Measurements from ENCODE around the gene TMPRSS13.

Gene TMPRSS13

DNA sequence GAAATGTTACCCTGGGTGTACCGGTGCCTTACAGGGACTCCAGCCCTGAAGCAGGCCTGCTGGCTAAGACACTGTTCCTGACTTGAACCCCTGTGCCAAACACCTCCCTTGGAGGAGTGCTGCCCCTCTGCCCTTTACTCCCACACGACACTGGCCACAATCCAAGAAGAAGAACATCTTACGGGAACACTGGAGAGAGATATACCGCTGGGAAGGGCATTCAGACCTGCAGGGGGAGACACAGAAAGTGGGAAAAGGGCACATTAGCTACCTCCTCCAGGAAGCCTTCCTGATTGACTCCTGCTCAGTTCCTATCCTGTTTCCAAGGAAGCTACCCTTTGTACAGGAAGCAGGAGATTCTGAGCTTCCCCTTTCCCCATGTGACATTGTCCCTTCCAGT, 18.7 kb downstream of the TMPRSS13 start:
- no peak for DNase-seq

DNA sequence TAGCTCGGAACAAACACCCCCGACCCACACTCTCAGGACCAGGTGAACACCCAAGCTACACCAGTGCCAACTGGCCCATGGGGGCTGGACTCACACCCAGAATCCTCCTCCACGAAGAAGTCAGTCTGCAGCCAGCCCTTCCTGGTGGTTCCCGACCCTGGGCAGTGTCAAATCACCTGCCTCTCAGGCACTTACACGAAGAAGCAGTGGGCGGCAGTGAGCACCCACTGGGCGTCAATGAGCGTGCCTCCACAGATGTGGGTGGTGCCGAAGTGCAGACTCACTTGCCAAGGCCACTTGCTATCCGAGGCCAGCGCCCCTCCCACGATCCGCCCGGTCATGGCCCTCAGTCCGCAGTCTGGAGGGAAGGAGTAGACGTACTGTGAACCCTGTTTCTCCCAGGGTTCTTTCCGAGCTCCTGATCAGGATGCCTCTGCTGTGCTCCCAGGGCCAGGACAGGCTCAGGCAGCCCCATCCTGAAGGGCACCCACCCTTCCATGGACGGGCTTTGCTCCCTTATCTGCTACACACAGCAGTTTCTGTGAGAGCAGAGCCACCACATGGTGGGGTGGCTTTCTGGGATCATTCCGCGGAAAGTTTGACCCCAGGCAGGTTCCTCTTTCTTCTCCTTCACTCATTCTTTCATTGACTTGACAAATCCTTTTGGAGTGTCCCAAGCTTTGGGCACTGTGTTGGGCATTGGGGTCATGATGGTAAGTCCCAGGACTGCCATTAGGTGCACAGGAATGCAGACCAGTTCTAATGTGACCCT, 19.4 kb downstream of the TMPRSS13 start:
- DNase-seq = no peak

DNA sequence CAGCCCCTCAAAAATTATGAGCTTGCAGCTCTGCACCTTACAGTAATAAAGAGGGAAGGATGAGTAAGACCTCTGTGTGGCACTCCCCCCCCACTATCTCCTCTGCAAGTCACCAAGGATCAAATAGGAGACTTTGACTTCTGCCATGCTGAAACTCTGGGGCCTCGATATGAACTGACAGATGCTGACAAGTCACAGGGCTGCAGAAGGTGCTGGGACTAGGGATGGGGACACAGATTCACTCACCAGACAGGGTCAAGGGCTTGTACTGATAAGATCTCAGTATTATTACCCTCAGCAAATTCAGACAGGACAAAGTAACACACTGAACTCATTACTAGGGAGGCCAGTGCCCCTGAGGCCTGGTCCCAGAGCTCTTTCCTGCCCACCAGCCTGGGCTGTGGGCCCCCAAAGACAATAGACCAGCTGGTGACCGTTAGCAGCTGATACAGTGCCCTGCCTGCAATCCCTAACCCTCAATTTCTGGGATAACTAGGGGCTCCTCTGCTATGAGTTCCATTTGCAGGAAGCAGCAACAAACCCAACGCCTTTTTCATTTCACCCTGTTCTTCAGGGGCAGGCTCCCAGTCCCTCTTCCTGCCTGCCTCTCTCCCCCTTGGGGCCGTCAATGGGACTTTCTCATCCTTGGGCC, 20.1 kb downstream of the TMPRSS13 start:
- DNase-seq = no peak

DNA sequence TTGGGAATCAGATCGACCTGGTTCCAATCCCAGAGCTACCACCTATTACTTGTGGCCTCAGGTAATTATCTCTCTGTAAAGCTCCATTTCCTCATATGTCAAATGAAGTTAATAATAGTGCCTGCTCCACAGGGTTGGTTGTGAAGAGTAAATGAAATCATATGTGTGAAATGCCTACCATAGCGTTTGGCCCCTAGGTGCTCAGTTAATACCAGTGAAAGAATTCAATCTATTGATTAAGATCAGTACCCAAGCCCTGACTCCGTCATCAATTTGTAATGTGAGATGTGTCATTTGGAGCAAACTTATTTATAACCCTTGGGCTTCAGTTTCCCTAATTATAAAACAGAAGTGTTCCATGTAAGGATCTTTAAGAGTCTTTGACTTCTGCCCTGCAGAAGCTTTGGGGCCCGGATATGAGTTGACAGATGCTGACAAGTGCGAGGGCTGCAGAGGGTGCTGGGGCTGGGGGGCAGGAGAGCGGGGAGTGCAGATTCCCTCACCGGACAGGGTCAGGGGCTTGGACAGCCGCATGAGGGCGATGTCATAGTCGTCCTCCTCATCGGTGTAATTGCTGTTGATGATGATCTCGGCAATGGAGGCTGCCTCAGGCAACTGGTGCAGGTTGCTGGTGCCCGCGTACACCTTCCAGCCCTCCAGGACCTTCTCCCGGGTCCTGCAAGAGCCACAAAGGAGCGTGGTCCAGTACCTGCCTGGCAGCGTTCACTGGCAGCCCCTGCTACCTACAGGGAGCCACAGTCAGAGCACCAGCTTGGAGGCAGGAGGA, 20.9 kb downstream of the TMPRSS13 start:
- no peak for DNase-seq

DNA sequence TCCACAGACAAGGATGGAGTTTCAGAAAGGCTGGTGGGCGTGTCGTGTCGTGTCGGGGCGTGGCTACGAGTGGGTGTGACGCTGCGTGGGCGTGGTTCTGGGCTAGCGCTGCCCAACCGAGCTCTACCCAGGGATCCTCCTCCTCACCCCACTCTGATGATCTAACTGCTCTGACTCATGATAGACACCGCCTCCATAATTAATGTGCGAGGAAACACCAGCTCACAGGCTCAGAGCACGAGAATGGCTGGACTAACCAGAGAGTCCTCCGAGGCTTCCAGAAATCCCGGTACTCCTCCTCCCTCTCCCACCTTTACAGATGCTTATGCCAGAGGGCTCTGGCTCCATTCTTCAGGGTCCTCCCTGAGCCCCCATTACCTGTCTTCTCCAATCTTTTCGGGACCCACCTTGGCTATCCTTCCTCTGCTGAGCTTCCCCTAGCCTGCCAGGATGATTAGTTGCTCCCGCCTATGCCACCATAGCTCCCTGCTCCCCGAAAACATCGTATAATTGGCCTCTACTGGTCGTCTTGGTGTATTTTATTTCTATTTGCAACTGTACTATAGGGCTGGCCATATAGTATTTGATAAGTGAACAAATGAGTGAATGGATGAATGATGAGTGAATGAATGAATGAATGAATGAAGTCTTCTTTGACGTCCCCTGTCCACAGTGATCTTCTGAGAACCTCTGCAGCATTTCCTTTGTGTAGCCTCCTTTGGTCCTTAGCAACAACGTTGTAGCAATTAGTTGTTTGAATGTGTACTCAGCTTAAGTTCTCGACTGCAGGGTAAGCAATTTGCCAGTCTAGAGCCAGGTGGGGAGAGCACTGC, 21.7 kb downstream of the TMPRSS13 start:
- DNase-seq = peak in 3 of 4 experiments; percentile 16 to 51 (median 26)

DNA sequence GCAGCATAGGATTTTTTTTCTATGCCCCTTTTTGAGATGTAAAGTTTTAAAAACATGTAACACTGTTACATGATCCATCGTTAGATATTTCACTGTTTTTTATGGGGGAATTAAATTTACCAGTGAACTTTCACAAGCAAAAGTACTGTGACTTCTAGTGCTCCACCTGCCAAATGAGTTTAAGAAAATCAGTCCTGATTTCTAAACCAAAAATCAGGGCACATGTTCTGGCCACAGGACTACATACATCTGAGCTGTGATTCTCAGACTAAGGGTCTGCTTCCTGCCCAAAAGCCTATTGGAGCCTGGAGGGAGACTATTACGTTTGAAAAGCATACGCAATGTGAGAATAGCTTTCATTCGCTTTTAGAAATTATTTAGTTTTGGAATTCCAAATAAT, 22.5 kb downstream of the TMPRSS13 start:
- no peak for DNase-seq

DNA sequence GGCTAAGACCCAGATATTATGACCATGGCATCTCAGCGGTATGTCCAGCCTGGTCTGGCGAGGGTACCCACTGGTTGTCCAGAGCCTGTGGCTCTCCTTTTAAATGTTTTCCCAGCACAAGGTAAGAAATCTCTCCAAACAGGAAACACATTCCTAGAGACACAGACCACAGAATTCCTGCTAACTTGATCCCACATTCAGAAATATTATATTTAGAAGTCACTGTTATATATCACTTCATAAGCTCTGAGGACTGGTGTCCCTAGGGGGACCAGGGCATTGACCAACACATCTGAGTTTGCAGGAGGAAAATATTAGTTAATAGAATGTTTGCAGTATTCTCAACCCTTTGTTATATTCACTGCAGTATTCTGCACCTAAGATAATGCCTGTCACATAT, 23.1 kb downstream of the TMPRSS13 start:
- DNase-seq = no peak

DNA sequence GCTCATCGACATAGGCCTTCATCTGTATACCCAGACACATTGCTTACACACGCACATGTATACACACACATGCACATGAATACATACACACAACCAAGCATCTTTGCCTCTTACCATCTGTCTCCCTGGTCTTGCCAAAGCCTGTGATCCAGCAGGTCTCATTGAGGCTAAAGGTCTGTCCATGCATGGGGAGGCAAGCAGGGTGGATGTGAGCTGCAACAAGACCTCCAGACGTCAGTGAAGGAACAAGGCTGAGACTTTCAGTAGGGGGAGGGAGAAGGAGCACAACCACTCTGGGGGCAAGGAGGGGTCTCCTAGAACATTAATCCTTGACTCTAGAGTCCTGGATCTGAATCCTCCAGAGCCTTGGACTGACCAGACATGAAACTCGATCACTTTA, 23.7 kb downstream of the TMPRSS13 start:
- DNase-seq = no peak

DNA sequence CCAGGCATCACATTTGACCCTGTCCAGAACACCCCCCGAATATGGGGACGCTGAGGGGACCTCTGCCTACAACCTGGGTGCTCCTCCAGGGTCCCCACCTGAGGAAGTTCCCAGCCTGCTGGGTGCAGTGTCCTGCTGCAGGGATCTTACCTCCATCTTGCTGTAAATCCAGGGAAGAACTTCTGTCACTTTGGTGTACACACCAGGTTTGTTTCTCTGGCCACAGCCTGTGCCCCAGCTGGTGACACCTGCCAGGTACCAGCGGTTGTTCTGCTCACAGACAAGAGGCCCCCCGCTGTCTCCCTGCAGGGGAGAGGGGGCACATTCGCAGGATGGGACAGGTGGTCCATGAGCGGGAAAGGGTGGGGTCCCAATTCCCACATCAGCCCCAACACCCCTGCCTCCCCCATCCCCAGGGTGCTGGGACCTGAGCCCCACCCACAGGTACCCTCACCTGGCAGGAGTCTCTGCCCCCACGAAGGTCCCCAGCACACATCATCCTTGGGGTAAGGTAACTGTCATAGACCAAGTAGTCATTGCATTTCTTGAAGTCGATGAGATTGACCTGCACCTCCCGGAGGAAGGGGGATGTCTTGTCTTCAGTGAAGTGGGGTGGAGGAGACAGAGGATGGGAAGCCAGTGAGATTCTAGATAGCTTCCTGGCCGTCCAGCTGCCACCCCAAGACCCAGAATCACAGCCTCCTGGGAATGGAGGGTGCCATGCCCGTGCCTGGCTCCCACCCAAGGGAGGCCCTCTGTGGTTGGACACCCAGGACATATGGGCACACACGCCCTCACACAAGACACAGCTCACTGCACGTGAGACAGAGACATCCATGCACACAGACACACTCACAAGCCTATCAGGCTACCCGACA, 25.5 kb downstream of the TMPRSS13 start:
- no peak for DNase-seq

DNA sequence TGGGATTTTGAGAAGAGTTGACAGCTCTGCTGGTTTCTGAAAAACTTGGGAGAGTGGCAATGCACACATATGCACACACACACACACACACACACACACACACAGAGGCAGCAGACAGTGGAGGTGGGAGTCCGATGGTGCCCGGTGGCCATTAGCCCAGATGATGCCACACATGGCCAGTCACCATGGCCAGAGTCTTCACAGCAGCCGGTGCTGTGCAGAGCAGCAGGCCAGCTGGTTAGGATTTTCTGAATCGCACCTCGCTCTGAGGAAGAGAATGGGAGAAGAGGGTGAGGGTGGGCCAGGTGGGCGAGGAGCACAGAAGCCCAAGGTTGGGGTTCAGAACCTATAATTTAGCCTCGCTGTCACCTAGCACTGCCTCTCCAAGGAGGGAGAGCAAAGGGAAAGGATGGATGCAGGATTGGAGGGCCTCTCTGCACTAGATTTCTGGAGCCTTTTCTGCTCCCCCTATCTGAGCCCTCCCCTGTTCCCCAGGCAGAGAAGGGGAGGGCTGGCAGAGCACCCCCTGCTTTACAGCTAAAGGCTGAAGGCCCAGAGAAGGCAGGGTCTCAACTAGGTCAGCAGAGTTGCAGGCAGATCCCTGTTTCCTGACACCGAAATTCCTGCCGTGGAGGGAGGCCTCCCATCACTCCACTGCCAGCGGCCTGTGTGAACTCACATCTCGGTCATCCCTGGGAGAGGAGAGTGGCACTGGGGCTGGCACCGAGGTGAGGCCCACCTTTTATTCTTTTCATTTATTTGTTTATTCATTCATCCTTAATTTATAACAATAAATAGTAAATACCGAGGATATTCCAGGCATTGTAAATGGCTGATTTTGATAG, 27.0 kb downstream of the TMPRSS13 start:
- no peak for DNase-seq

DNA sequence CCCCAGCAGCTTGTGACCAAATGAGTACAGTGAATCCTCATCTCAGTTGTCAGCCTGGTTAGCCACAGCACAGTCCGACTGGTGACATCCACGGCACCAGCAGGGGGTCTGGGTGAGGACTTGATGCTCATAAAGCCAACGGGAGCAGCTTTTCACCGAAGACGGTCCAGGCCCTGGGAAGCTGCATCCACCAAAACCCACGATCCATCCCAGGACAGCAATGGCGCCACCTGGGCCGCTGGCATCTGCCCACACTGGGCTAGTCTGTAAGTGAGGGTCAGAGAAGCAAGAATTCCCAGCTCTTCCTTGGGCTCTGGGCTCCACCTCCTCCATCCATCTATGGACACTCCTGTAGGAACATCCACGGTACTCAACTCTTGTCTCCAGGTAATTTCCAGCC, 27.6 kb downstream of the TMPRSS13 start:
- DNase-seq = no peak

DNA sequence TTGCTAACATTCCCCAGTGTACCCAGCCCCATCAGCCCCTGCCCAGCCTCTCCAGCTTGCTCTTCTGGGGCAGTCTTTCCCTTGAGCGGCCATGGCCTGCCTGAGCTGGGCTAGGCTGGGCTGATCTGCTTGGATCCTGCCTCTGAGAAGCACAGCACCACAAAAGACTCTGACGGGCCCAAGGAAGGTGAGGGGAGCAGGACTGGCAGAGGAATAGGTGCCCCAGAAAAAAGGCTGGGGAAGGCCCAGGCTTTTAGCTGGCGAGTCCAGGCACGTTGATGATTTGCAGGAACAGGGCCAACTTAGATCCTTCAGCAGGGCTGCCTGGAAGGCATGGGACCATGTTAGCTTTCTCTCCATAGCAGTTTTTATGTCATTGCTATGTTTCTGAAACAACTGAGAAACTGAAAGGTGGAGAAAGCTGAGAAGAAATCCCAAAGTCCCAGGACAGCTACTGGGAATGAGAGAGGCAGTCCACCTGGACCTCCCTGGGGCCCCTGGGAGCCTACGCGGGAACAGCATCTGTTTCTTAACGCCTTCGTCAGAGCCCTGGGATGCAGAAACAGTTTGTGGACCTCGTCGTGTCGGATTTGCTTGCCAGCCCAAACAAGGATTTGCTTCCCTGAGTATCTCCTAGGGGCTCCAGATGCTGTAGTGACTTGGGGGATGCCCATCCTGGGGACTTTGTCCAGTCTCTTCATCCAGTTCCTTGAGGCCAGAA, 28.3 kb downstream of the TMPRSS13 start:
- no peak for DNase-seq

DNA sequence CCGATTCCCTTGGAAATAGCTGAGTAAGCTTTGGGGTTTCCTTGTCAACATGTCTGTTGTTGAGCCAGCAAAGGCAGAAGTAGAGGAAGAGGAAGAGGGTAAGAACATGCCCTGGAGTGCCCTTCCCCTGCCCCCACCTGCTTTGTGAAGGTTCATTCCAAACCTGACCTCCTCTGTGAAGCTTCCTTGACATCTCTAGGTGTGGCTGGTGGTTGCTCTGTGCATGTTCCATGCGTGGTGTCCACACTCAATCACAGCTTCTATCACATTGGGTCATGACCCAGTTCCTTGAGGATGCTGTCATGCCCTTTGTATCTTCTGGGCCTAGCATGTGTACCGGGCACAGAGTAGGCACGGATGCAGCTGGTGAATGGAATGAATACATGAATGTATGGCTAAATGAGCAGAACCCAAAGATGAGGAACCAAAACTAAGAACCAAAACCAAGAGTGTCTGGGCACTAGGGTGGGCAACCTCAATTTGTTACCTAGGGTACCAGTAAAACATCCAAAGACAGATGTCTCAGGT, 29.0 kb downstream of the TMPRSS13 start:
- no peak for DNase-seq

DNA sequence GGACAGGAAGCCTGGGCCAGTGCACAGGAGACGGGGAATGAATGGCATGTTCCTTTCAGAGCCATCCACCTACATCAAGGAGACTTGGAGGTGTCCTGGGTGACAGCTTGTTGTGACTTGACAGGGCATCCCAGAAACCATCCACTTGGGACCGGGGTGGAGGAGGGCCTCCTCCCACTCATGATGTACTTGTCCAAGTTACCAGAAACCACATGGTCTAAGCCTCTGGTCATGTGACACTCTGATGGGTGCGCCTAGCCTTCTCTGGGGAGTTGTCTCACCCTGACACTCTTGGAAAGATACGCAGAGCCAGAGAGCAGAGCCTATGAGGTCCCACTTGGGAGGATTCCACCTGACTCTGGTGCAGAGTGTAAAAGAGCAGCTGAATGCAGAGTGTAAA, 31.1 kb downstream of the TMPRSS13 start:
- no peak for DNase-seq

DNA sequence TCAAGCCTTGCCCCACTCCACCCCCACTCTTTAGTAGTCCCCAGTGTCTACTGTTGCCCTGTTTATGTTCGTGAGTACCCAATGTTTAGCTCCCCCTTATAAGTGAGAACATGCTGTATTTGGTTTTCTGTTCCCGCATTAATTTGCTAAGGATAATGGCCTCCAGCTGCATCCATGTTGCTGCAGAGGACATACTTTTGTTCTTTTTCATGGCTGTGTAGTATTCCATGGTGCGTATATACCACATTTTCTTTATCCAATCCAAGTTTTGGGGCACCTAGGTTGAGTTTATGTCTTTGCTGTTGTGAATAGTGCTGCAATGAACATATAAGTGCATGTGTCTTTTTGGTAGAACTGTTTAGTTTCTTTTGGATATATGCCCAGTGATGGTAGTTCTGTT, 36.6 kb downstream of the TMPRSS13 start:
- DNase-seq = no peak

DNA sequence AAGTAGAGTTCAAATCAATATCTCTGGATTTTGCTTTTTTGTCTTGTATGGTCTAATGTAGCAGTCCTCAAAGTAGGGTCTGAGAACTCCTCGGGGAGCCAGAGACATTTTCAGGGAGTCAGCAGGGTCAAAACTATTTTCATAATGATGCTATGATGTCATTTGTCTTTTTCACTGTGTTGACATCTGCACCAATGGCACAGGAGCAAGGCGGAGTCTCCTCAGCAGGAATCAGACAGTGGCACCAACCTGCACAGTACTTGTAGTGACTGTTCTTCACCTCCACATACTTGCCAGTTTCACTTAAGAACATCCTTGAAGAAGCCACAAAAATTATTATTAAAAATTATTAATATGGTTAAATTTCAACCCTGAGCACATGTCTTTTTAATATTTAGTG, 37.8 kb downstream of the TMPRSS13 start:
- DNase-seq = no peak

DNA sequence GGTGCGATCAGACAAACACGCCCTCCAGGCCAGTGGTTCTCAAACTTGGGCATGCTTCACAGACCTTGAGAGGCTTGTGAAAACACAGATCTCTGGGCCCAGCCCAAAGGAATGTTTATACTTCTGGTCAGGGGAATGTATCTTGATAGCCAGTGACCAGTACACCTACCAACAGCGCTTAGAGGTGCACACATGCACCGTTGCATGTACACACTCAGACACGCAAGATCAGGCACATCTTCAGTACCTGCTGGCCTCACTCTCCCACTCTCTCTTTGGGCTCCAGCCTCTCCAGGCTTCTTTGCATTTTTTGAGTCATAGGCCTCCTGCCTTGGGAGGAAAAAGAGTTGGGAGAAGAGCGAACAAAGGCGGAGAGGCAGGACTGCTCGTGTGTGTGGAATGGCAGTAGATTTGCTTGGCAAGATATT, 41.0 kb downstream of the TMPRSS13 start:
- no peak for DNase-seq

DNA sequence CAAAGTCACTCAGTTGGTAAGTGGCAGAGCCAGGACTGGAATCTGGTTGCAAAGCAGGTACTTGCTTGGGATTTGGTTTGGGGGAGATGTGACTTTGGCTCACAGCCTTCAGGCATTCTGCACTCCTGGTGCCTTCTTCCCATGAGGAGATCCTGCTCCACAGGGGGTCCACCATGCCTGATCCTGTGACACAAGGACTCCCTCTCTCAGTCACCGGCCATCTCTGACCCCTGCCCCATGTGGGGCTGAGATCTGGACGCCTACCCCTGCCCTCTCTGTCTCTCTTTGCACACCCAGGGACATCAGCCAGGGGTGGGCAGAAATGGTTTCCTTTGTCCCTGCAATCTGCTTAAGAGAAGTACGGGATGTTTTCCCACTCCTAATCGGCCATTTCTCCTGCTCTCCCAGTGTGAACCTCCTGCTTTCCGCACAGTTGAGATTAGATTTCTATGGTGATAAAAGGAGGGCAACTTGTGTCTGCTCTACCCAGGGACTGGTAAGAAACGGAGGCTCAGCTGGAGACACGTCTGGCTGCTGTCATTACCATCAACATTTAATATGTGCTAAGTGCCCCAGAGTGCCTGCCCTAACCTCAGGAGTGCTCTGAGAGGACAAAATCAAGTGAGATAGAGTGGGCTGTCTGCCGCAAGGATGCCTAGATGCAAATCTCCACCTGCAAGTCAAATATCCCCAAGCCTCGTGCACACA, 41.6 kb downstream of the TMPRSS13 start:
- DNase-seq = no peak

DNA sequence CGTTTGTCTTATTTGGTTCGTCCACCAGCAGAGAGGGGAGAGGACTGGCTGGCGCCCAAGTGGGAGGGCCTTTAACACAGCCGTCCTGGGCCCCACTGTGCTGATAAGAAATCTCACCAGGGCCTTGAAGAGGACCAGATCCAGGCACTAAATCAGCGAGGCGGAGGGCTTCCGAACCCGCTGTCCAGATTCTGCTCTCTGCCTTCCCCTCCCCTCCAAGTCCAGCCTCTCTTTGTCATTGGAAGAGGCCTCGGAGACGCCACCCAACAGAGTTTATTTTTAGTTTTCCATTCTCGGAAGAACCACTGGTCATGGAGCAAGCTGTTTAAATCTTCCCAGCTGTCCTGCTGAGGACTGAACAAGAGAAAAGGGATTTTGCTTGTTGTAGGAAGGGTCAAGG, 43.4 kb downstream of the TMPRSS13 start:
- DNase-seq = no peak

Data from activated CD4-positive, CD25-positive, alpha-beta regulatory T cell (primary cell).